Neural cell (in vitro differentiated cells): Measurements from ENCODE around the gene TAF11L14. TPM values are rescaled to one million over a fixed set of nuclear protein-coding genes. Genes with fewer than 3 reads are reported as not detected.

ENCODE experiments used
- H2AFZ ChIP-seq: fragments of 200-600, 300-800 bp; sonication (generic), shearing (Covaris generic); 2 replicates; pipeline ENCODE4 v1.6.0; 2014; ENCODE audit warnings: low read depth, mild to moderate bottlenecking, antibody characterized with exemption, low read length, moderate library complexity
- H3F3A ChIP-seq: fragments of 200-600 bp; shearing (Covaris generic); 2 replicates; pipeline ENCODE4 v1.6.1; 2016; ENCODE audit warnings: mild to moderate bottlenecking, moderate library complexity, mixed read lengths, antibody characterized with exemption, low read length; ENCODE audit not compliant: insufficient read depth, poor library complexity, severe bottlenecking
- H3K27ac ChIP-seq: fragments of 200-600, 300-800 bp; sonication (generic), shearing (Covaris generic); 2 replicates; pipeline ENCODE4 v1.5.1; 2014; ENCODE audit warnings: mild to moderate bottlenecking, low read length, moderate library complexity
- H3K27me3 ChIP-seq: fragments of 300-800, 200-600 bp; sonication (generic), shearing (Covaris generic); 2 replicates; pipeline ENCODE4 v1.6.0; 2014; ENCODE audit warnings: mild to moderate bottlenecking, low read depth, low read length, moderate library complexity; ENCODE audit not compliant: insufficient read depth
- H3K36me3 ChIP-seq: fragments of 300-800, 200-600 bp; sonication (generic), shearing (Covaris generic); 2 replicates; pipeline ENCODE4 v1.5.1; 2014; ENCODE audit warnings: mild to moderate bottlenecking, antibody characterized with exemption, low read length, moderate library complexity; ENCODE audit not compliant: insufficient read depth
- H3K4me2 ChIP-seq: fragments of 300-800, 200-600 bp; sonication (generic), shearing (Covaris generic); 2 replicates; pipeline ENCODE4 v1.6.0; 2014; ENCODE audit warnings: mild to moderate bottlenecking, low read length
- H3K4me3 ChIP-seq: fragments of 300-800, 200-600 bp; sonication (generic), shearing (Covaris generic); 2 replicates; pipeline ENCODE4 v1.5.1; 2014; ENCODE audit warnings: mild to moderate bottlenecking, low read length, moderate library complexity
- H3K79me2 ChIP-seq: fragments of 200-600 bp; shearing (Covaris generic); replicated peaks from 2 replicates; pipeline ENCODE4 v1.6.0; 2014; ENCODE audit warnings: mild to moderate bottlenecking, low read length, moderate library complexity; ENCODE audit not compliant: insufficient read depth
- H3K9ac ChIP-seq: fragments of 300-800, 200-600 bp; sonication (generic), shearing (Covaris generic); 2 replicates; pipeline ENCODE4 v1.6.1; 2016; ENCODE audit warnings: mild to moderate bottlenecking, low read length, mixed read lengths
- H3K9me2 ChIP-seq: fragments of 200-600 bp; shearing (Covaris generic); 2 replicates; pipeline ENCODE4 v1.6.1; 2016; ENCODE audit warnings: mild to moderate bottlenecking, low read length, mixed read lengths; ENCODE audit not compliant: insufficient read depth
- H3K9me3 ChIP-seq: fragments of 200-600, 300-800 bp; sonication (generic), shearing (Covaris generic); 2 replicates; pipeline ENCODE4 v1.6.1; 2016; ENCODE audit warnings: mild to moderate bottlenecking, mixed run types, low read length, moderate library complexity, mixed read lengths
- H4K20me1 ChIP-seq: fragments of 200-600 bp; shearing (Covaris generic); 2 replicates; pipeline ENCODE4 v1.6.1; 2016; ENCODE audit warnings: mild to moderate bottlenecking, mixed run types; ENCODE audit not compliant: insufficient read depth
- EP300 ChIP-seq: fragments of 450-650 bp; conservative IDR thresholded peaks from 2 replicates; pipeline ENCODE4 v1.6.1; 2014; ENCODE audit warnings: antibody characterized with exemption, mild to moderate bottlenecking, moderate library complexity; ENCODE audit not compliant: poor library complexity, severe bottlenecking
- EZH2 ChIP-seq: fragments of 200-600, 300-800 bp; shearing (Covaris generic), sonication (generic); IDR thresholded peaks from 2 replicates; pipeline ENCODE4 v1.6.1; 2014; ENCODE audit warnings: antibody characterized with exemption, low read length, borderline replicate concordance, mild to moderate bottlenecking; ENCODE audit not compliant: insufficient read depth, poor library complexity, severe bottlenecking
- MXI1 ChIP-seq: fragments of 450-650 bp; conservative IDR thresholded peaks from 2 replicates; pipeline ENCODE4 v1.6.1; 2014; ENCODE audit warnings: antibody characterized with exemption, mild to moderate bottlenecking; ENCODE audit not compliant: poor library complexity, severe bottlenecking
- POLR2AphosphoS5 ChIP-seq: IDR thresholded peaks from 2 replicates; pipeline ENCODE4 v1.6.1; 2012
- RAD21 ChIP-seq: fragments of 450-650 bp; conservative IDR thresholded peaks from 2 replicates; pipeline ENCODE4 v1.6.1; 2014; ENCODE audit warnings: antibody characterized with exemption, mild to moderate bottlenecking, moderate library complexity
- SMC3 ChIP-seq: fragments of 450-650 bp; conservative IDR thresholded peaks from 2 replicates; pipeline ENCODE4 v1.6.1; 2014; ENCODE audit warnings: antibody characterized with exemption, mild to moderate bottlenecking, moderate library complexity; ENCODE audit not compliant: poor library complexity
- TAF1 ChIP-seq: IDR thresholded peaks from 2 replicates; pipeline ENCODE4 v1.6.1; 2012; ENCODE audit warnings: low read depth
- polyA plus RNA-seq: library from polyadenylated mRNA; depleted of rRNA; stranded (reverse); fragments of >200 nt; gene quantifications from 2 replicates; pipeline ENCODE4 v1.2.3, GENCODE V29; 2014
- TF ChIP-seq, protein P1 (sequence below): fragments of 450-650 bp; IDR thresholded peaks from 2 replicates; pipeline ENCODE4 v1.5.1; 2014; ENCODE audit warnings: antibody characterized with exemption, mild to moderate bottlenecking, moderate library complexity; ENCODE audit not compliant: poor library complexity, severe bottlenecking
- TF ChIP-seq, protein P2 (sequence below): IDR thresholded peaks from 2 replicates; pipeline ENCODE4 v1.6.1; 2012; ENCODE audit warnings: borderline replicate concordance

The TAF11L14 gene
- polyA plus RNA-seq, 1 donor from 2014 or later, result not detected

DNA sequence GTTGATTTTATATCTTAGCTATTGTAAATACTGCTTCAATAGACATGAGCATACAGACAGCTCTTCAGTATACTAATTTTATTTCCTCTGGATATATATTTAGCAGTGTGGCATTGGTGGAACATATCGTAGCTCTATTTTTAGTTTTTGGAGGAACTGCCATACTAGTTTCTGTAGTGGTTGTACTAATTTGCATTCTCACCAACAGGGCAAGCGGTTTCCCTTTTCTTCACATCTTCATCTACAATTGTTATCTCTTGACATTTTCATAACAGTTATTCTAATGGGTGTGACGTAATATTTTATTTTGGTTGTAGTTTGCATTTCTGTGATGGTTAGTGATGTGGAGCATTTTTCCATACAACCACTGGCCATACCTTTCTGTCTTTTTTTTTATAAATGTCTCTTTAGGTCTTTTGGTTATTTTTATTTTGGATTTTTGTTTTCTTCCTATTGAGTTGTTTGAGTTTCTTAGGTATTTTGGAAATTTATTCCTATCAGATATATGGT lies 32.5 kb downstream of the TAF11L14 start:
- no peaks in the 10 kb centered on the region for H3K79me2 ChIP-seq
- H3K9me3 ChIP-seq, result no peaks in the 10 kb centered on the region
- H4K20me1 ChIP-seq, result no peaks in the 10 kb centered on the region
- no peaks in the 10 kb centered on the region for H3K27me3 ChIP-seq
- no peaks in the 10 kb centered on the region for H3K9me2 ChIP-seq
- no peaks in the 10 kb centered on the region for H3K36me3 ChIP-seq
- H2AFZ ChIP-seq, result no peak overlapping the region
- H3K9ac ChIP-seq, result no peak overlapping the region
- no peak overlapping the region for H3K4me3 ChIP-seq
- H3K27ac ChIP-seq, result no peak overlapping the region
- TF ChIP-seq EP300 (no peak), RAD21 (no peak), TAF1 (no peak), EZH2 (no peak), SMC3 (no peak)
- TF ChIP-seq, protein P1, sequence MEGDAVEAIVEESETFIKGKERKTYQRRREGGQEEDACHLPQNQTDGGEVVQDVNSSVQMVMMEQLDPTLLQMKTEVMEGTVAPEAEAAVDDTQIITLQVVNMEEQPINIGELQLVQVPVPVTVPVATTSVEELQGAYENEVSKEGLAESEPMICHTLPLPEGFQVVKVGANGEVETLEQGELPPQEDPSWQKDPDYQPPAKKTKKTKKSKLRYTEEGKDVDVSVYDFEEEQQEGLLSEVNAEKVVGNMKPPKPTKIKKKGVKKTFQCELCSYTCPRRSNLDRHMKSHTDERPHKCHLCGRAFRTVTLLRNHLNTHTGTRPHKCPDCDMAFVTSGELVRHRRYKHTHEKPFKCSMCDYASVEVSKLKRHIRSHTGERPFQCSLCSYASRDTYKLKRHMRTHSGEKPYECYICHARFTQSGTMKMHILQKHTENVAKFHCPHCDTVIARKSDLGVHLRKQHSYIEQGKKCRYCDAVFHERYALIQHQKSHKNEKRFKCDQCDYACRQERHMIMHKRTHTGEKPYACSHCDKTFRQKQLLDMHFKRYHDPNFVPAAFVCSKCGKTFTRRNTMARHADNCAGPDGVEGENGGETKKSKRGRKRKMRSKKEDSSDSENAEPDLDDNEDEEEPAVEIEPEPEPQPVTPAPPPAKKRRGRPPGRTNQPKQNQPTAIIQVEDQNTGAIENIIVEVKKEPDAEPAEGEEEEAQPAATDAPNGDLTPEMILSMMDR, result no peak
- no peak overlapping the region for H3K4me2 ChIP-seq
- no peaks in the 10 kb centered on the region for H3F3A ChIP-seq

DNA sequence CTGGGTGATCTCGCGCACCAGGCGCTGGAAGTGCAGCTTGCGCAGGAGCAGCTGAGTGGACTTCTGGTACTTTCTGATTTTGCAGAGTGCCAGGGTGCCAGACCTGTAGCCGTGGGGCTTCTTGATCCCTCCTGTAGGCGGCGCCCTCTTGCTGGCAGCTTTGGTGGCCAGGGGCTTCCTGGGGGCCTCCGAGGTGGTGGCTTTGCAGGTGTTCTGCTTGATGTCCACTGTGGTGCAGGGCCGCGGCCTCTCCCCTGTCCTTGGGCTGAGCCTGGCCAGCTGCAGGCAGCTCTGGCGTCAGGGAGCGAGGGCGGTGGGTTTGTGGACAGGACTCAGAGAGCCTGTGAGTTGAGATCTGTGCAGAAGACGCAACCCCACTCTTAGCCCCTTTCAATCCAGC lies 36.1 kb downstream of the TAF11L14 start:
- no peaks in the 10 kb centered on the region for H3K36me3 ChIP-seq
- H3K79me2 ChIP-seq, result no peaks in the 10 kb centered on the region
- no peaks in the 10 kb centered on the region for H3K9me2 ChIP-seq
- no peak overlapping the region for H3K4me2 ChIP-seq
- no peaks in the 10 kb centered on the region for H3K9me3 ChIP-seq
- H2AFZ ChIP-seq, result no peak overlapping the region
- no peaks in the 10 kb centered on the region for H3K27me3 ChIP-seq
- TF ChIP-seq TAF1 (no peak), POLR2AphosphoS5 (no peak), EP300 (no peak), EZH2 (no peak), SMC3 (no peak), MXI1 (no peak), RAD21 (no peak)
- TF ChIP-seq, protein P2, sequence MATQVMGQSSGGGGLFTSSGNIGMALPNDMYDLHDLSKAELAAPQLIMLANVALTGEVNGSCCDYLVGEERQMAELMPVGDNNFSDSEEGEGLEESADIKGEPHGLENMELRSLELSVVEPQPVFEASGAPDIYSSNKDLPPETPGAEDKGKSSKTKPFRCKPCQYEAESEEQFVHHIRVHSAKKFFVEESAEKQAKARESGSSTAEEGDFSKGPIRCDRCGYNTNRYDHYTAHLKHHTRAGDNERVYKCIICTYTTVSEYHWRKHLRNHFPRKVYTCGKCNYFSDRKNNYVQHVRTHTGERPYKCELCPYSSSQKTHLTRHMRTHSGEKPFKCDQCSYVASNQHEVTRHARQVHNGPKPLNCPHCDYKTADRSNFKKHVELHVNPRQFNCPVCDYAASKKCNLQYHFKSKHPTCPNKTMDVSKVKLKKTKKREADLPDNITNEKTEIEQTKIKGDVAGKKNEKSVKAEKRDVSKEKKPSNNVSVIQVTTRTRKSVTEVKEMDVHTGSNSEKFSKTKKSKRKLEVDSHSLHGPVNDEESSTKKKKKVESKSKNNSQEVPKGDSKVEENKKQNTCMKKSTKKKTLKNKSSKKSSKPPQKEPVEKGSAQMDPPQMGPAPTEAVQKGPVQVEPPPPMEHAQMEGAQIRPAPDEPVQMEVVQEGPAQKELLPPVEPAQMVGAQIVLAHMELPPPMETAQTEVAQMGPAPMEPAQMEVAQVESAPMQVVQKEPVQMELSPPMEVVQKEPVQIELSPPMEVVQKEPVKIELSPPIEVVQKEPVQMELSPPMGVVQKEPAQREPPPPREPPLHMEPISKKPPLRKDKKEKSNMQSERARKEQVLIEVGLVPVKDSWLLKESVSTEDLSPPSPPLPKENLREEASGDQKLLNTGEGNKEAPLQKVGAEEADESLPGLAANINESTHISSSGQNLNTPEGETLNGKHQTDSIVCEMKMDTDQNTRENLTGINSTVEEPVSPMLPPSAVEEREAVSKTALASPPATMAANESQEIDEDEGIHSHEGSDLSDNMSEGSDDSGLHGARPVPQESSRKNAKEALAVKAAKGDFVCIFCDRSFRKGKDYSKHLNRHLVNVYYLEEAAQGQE, result no peak
- TF ChIP-seq, protein P1, result no peak
- H3F3A ChIP-seq, result no peaks in the 10 kb centered on the region
- no peak overlapping the region for H3K27ac ChIP-seq
- no peak overlapping the region for H3K4me3 ChIP-seq
- no peaks in the 10 kb centered on the region for H4K20me1 ChIP-seq
- no peak overlapping the region for H3K9ac ChIP-seq
